GM12864 (cell line): ENCODE measurements around the gene AHDC1.

Experiments
- DNase-seq: peaks from one replicate; pipeline ENCODE4 v3.0.0-alpha.2; 2011; ENCODE audit warnings: low read depth
- H3K4me3 ChIP-seq: 2 replicates; pipeline ENCODE4 v1.5.1; 2011; ENCODE audit warnings: mild to moderate bottlenecking, low read depth, low read length, control low read depth
- CTCF ChIP-seq: IDR thresholded peaks from 2 replicates; pipeline ENCODE4 v1.5.1; 2011; ENCODE audit warnings: low read depth, mild to moderate bottlenecking, moderate library complexity, low read length, control low read depth, inconsistent platforms; ENCODE audit errors: missing control alignments

Gene AHDC1

GRCh38 chr1:27591622-27592021 is 12.3 kb downstream of the AHDC1 start:
- no peak for DNase-seq
- H3K4me3 ChIP-seq: no peak overlapping the region
- no peak for TF ChIP-seq CTCF

GRCh38 chr1:27590917-27591508 is 12.9 kb downstream of the AHDC1 start:
- no peak overlapping the region for H3K4me3 ChIP-seq
- DNase-seq: no peak
- no peak for TF ChIP-seq CTCF

- H3K4me3 ChIP-seq: no peak overlapping the region
- no peak for DNase-seq
- TF ChIP-seq CTCF: no peak
Observed at GRCh38 chr1:27589841-27590426, 14.0 kb downstream of the AHDC1 start.

- H3K4me3 ChIP-seq: no peak overlapping the region
- TF ChIP-seq CTCF: no peak
- no peak for DNase-seq
Observed at GRCh38 chr1:27589441-27589840, 14.5 kb downstream of the AHDC1 start.

- TF ChIP-seq CTCF: no peak
- H3K4me3 ChIP-seq: no peak overlapping the region
- DNase-seq: no peak
Observed at GRCh38 chr1:27588256-27589232, 15.4 kb downstream of the AHDC1 start.

- H3K4me3 ChIP-seq: no peak overlapping the region
- no peak for TF ChIP-seq CTCF
- DNase-seq: no peak
Observed at GRCh38 chr1:27585684-27586083, 18.3 kb downstream of the AHDC1 start.
